ENCODE results near the gene YPEL1.
"Not testable (repeated sequence)": the region's sequence is repeated elsewhere in the genome, so short reads cannot be mapped to it uniquely, and the experiment has no call there.

The YPEL1 gene

GRCh38 chr22:21753374-21754111 lies 17.9 kb upstream of the YPEL1 start:
- no peak for DNase-seq

DNA sequence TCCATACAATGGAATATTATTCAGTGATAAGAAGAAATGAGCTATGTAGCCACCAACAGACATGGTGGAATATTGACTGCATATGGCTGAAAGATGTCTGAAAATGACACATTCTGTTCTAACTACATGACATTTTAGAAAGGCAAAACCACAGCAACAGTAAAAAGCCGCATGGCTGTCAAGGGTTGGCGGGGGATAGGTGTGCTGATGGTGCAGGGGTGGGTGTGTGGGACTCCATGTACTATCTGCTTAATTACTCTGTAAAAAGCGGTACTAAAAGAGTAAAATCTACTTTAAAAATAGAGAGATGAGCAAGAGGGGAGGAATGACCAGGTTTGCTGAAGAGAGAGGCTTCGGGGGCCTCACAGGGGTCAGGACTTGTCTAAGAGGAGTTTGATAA lies 16.7 kb upstream of the YPEL1 start:
- no peak for DNase-seq

DNA sequence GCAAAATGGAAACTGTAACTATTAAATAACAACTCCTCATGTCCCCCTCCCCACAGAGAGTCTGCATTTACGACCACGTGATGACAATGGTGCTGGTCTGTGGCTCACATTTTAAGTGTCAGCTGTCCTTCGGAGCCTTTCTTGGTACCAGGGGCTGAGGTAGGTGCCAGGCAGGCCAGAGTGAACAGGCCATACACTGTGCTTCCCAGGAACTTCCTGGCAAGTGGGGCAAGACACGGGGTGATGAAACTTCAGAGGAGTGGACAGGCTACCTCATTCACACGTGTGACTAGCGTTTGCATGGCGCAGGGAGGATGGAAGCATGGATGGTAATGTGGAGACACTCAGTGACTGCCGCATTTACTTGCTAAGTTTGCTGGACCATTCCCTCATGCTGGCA lies 10.4 kb upstream of the YPEL1 start:
- DNase-seq, result no peak

DNA sequence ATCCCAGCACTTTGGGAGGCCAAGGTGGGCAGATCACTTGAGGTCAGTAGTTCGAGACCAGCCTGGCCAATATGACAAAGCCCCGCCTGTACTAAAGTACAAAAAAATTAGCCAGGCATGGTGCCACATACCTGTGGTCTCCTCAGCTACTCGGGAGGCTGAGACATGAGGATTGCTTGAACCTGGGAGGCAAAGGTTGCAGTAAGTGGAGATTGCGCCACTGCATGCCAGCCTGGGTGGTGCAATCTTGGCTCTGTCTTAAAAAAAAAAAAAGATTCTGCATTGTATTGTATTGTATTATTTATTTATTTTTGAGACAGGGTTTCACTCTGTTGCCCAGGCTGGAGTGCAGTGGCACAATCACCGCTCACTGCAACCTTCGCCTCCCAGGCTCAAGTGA lies 9.3 kb upstream of the YPEL1 start:
- not testable (repeated sequence) for DNase-seq

DNA sequence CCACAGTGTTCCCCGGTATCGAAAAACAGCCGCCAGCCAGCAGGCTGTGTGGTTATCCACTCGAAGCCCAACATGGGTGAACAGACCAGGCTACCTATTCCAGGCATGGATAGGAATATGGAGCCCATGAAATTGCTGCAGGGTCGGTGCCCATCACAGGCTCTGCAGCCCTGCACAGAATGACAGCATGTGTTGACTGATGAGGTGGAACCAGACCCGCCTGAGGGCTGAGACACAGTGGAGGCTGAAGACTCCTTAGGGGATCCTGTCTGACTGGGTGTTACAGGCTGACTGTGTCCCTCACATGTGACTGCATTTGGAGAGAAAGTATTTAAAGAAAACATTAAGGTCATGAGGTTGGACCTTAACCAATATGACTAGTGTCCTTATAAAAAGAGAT lies 6.2 kb upstream of the YPEL1 start:
- DNase-seq, result no peak

- no peak for DNase-seq
These were observed 5.5 kb upstream of the YPEL1 start for GRCh38 chr22:21741059-21741458.

DNA sequence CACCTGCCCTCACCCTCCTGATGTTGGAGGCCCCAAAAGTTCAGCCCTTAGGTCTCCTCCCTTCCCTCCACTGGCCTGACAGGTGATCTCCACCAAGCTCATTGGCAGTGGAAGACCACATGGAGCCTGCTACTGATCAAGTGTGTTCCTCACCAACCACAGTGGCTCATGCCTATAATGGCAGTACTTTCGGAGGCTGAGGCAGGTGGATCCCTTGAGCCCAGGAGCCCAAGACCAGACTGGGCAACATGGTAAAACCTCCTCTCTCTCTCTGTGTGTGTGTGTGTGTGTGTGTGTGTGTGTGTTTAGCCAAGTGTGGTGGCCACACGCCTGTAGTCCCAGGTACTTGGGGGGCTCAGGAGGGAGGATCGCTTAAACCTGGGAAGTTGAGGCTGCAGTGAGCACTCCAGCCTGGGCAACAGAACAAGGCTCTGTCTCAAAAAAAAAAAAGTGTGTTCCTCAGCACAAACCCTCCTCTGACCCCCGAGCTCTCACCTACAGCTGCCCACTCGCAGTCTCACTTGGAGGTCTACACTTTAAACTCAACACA lies 4.3 kb upstream of the YPEL1 start:
- no peak for DNase-seq

DNA sequence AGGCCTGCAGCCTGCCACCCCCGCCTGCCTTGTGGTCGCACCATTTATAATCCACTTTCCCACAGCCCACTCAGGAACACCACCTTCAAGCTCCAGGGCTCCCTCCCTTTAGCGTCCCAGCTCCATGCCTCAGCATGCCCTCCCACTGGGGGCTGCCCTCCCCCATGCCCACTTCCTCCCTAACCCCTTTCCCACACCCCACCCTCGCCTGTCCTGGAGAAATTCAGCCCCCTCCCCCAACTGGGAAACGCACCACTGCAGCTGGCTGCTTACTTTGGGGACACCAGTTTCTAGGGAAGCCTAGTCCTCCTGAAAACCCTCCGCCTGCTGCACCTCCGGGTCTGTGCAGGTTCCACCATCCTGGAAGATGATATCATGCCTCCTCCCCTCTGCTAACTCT lies 3.4 kb upstream of the YPEL1 start:
- no peak for DNase-seq

DNA sequence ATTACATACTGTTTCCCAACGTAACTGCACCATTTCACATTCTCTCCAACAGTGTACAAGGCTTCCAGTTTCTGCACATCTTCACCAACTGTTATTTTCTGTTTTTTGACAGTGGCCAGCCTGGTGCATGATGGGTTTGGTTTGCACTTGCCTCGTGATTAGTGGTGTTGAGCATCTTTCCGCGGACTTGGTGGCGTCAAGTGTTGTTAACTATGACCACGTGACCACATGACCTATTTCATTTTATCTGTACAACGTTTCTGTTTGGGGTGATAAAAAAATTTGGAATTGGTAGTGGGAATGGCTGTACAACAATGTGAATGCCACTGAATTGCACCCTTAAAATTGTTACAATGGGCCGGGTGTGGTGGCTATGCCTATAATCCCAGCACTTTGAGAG lies 2.5 kb upstream of the YPEL1 start:
- DNase-seq, result no peak

- DNase-seq, result no peak
These were observed 1.4 kb upstream of the YPEL1 start for GRCh38 chr22:21736948-21737347.

DNA sequence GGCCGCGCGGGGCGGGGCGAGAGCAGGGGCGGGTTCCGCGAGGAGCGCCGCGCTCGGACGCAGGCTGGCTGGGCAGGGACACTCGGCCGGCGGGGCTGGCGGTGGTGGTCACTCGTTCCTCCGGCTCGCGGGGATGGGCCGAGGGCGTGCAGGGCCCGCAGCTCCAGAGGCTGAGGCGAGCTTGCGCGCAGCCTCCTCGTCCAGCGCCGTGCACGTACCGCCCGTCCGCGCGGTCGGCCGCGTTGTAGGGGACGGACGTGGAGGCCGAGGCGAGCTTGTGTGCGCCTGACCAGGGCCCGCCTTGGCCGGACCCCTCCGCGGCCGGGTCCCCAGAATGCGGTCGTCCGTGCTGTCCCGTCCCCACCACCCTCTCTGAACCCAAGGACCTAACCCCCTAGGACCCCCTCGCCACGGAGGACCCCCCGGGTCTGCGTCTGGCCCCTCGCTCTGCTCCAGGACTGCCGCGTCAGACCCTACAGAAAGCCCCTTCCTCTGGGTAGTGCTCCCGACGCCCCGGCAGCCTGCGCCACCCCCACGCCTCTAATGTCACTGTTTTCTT lies 569 bp upstream of the YPEL1 start:
- DNase-seq, result no peak

DNA sequence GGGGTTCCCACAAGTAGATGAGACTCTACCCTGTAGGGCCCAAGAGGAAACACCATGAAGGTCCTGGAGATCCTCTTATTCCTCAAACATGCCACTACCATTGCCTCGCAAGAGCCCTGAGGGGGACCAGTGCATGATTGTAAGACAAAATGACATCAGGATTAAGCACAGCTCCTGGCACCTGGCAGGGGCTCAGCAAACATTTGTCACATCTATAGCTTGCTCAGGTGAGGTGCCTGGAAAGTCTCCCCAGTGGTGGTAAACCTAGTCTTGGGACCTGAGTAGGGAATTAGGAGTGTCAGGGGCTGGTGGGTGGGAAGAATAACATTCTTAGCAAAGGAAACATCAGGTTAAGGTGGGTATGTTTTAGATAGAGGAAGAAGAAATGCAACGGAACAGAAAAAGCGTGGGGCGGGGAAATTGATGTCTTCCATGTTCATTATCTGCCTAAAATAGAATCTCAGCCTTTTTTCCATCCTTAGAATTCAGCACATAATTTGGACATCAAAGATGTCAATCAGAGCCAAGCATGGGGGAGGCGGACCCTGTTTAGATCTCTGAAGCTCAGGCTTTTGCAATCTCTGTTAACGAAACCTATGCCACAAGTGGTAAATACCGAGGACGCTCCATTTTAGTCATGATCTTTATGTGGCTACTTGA lies 924 bp downstream of the YPEL1 start:
- DNase-seq, result no peak

DNA sequence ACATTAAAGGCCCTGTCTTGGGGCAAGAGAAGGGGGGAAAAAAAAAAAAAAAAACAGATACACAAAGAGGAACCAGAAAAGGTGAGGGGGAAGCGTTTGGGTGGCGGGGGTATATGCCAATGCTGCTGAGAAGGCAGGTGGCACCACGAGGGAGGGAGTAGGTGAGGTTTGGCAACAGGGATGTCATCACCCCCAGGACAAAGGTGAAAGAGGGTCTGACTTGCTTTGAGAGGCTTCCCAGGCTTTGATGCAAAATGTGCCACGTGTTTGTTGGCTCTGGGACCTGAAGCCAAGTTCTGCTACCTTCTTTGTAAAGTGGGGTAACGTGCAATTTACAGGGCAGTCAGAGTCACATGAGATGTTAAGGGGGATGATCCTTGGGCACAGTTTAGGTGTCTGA lies 4.1 kb downstream of the YPEL1 start:
- DNase-seq, result no peak

DNA sequence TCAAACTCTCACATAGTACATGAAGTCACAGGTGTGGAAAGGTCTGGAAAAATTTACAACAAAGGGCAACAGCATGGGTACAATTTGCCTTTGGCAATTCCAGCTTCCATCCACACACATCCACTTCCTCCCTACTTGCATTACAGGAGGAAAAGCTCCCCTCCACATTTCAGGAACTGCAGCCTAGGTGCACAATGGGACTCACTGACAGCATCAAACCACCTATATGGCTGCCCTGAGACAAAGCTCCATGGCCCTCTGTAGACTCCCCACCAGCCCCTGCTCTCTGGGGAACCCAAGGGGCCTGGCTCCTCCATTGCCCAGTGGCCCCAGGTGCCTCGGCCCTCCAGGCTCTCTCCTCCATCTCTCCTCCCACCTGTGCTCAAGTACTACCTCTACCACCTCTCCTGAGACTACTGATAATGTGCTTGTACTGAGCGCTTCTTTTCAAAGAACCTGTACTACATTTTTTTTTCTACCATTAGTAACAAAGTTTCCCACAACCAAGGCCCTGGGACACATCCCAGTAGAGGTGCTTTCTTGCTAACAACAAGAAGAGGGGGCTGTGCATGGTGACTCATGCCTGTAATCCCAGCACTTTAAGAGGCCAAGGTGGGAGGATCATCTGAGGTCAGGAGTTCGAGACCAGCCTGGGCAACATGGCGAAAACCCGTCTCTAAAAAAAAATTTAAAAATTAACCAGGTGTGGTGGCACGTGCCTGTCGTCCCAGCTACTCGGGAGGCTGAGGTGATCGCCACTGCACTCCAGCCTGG lies 4.9 kb downstream of the YPEL1 start:
- DNase-seq, result no peak

DNA sequence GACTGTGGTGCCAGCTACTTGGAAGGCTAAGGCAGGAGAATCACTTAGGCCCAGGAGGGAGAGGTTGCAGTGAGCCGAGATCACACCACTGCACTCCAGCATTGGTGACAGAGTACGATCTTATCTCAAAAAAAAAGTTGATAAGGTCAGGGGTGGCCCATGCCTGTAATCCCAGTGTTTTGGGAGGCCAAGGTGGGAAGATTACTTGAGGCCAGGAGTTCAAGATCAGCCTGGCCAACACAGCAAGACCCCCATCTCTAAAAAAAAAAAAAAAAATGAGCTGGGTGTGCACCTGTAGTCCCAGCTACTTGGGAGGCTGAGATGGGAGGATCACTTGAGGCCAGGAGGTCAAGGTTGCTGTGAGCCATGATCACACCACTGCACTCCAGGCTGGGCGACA lies 6.4 kb downstream of the YPEL1 start:
- DNase-seq, result not testable (repeated sequence)

DNA sequence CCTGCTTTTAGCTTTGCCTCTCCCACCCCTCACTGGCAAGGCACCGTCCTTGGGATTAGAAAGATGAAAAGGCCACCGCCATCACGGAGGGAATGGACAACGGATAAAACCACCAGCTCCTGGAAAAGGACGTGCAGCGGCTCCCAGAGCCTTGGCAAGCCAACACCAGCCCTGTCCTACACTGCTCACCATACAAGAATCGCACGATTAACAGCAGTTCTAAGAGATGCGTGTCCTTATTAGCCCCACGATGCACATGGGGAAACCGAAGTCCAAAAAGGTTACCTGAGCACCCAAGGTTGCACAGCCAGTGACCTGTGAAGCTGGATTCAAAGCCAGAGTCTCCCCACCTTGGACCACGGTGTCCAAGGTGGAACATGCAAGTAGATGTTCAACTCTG lies 7.3 kb downstream of the YPEL1 start:
- no peak for DNase-seq

- DNase-seq, result no peak
These were observed 7.8 kb downstream of the YPEL1 start for GRCh38 chr22:21727768-21728167.

GRCh38 chr22:21727159-21727558 lies 8.4 kb downstream of the YPEL1 start:
- no peak for DNase-seq

GRCh38 chr22:21726650-21727049 lies 8.9 kb downstream of the YPEL1 start:
- no peak for DNase-seq

DNA sequence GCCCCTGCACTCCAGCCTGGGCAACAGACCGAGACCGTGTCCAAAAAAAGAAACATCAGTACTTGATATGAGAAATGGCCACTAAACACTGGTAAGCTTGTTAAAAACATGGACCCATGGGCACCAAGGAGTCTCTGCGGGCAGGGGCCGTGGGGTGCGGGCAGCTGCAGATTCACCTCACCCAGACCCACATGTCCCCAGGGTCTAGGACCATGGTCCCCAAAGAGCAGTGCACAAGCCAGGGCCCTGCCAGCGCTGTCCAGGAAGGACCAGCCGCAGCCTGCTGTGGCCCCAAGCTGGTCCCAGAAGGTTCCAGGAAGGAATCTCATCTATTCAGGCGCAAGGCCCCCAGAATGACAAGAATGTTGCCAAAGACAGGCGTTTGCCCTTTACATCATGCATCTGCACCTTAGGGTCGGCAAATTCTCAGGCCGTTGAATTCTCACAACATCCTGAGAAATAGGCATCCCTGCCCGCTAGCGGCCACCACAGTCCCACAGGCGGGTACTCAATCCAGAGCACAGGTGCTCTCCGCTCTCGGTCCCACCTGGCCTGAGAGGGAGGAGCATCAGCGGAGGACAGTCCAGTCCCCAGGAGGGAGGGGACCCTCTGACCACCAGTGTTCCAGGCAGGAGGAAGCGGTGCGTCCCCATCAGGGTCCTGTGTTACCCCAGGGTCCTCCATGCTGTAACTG lies 9.5 kb downstream of the YPEL1 start:
- DNase-seq, result no peak

DNA sequence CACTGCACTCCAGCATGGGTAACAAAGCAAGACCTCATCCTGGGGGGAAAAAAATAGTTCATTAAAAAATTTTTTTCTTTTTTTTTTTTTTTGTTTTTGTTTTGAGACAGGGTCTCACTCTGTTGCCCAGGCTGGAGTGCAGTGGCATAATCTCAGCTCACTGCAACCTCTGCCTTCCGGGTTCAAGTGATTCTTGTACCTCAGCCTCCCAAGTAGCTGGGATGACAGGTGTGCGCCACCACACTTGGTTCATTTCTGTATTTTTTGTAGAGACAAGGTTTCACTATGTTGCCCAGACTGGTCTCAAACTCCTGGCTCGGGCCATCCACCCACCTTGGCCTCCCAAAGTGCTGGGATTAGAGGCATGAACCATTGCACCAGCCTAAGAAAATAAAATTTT lies 11.1 kb downstream of the YPEL1 start:
- DNase-seq, result not testable (repeated sequence)

GRCh38 chr22:21721195-21721852 lies 14.3 kb downstream of the YPEL1 start:
- DNase-seq, result not testable (repeated sequence)

Data from activated CD4-positive, alpha-beta T cell treated with anti-CD3 and anti-CD28 coated beads for 1 hour (primary cell).